NCI-H2107 treated with DMSO at 0.1 percent for 48 hours (cell line): ENCODE data around the gene YIPF4.
"Not testable (repeated sequence)": the region's sequence is repeated elsewhere in the genome, so short reads cannot be mapped to it uniquely, and the experiment has no call there.

Source experiments
- DNase-seq: peaks from one replicate; lab custom pipeline; 2025; ENCODE audit not compliant: unreplicated experiment; lab: John Stamatoyannopoulos, UW

YIPF4 gene

GRCh38 chr2:32364290-32364689, 86.6 kb downstream of the YIPF4 start:
- DNase-seq = not testable (repeated sequence)

DNA sequence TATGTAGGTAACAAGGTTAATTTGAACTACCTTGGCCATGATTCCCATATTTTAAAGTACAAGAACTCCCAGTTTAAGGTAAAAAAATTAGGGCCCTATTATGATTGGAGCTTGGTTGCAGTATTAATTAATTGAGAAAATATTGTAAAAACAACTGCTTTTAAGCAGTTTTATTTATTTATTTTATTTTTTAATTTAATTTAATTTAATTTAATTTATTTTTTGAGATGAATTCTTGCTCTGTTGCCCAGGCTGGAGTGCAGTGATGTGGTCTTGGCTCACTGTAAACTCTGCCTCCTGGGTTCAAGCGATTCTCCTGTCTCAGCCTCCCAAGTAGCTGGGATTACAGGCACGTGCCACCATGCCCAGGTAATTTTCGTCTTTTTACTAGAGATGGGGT, 88.0 kb downstream of the YIPF4 start:
- not testable (repeated sequence) for DNase-seq
